ACC112 (cell line): ENCODE data around the gene JMJD8.

Experiments
- H2AFZ ChIP-seq: fragments of 200-600 bp; sonication (generic); one replicate; pipeline ENCODE4 v1.6.0; 2017; ENCODE audit warnings: antibody characterized with exemption, low read length; ENCODE audit not compliant: unreplicated experiment
- H3K27ac ChIP-seq: fragments of 200-600 bp; sonication (generic); 2 replicates; pipeline ENCODE4 v1.5.1; 2014; ENCODE audit warnings: low read depth, mild to moderate bottlenecking, antibody characterized with exemption, low read length, moderate library complexity
- H3K27me3 ChIP-seq: fragments of 200-600 bp; sonication (generic); 2 replicates; pipeline ENCODE4 v1.6.1; 2014; ENCODE audit warnings: mild to moderate bottlenecking, antibody characterized with exemption, low read length, moderate library complexity, mixed read lengths; ENCODE audit not compliant: insufficient read depth
- H3K36me3 ChIP-seq: fragments of 200-600 bp; sonication (generic); 2 replicates; pipeline ENCODE4 v1.6.1; 2016; ENCODE audit warnings: mild to moderate bottlenecking, antibody characterized with exemption, low read length, moderate library complexity, mixed read lengths; ENCODE audit not compliant: insufficient read depth
- H3K4me1 ChIP-seq: fragments of 200-600 bp; sonication (generic); one replicate; pipeline ENCODE4 v1.6.1; 2016; ENCODE audit warnings: low read length, mixed read lengths; ENCODE audit not compliant: insufficient read depth, unreplicated experiment, control insufficient read depth
- H3K4me3 ChIP-seq: fragments of 200-600 bp; sonication (generic); 2 replicates; pipeline ENCODE4 v1.5.1; 2014; ENCODE audit warnings: mild to moderate bottlenecking, low read depth, low read length
- H3K79me2 ChIP-seq: fragments of 200-600 bp; sonication (generic); one replicate; pipeline ENCODE4 v1.6.0; 2016; ENCODE audit warnings: low read length; ENCODE audit not compliant: control insufficient read depth, unreplicated experiment, insufficient read depth

JMJD8 gene

DNA sequence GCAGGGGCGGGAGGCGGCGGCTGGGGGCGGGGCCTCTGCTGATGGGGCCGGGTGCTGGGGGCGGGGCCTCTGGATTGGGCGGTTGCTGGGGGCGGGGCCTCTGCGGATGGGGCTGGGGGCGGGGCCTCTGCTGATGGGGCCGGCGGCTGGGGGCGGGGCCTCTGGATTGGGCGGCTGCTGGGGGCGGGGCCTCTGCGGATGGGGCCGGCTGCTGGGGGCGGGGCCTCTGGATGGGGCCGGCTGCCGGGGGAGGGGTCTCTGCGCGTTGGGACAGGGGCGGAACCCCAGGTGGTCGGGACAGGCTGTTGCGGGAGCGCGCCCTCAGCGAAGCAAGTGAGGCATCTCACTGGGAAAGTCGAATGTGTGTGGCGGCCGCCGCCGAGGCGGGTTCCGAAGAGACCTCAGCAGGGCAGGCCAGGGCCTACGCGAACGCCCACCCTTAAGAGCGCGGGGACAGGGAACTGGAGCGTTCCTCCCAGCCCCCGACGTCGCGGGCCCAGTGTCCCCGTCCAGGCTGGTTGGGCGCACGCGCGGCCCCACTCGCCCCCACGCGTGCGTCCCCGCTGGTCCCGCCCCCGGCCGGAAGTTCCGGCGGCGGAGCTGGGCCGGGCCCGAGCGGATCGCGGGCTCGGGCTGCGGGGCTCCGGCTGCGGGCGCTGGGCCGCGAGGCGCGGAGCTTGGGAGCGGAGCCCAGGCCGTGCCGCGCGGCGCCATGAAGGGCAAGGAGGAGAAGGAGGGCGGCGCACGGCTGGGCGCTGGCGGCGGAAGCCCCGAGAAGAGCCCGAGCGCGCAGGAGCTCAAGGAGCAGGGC is 4.1 kb downstream of the JMJD8 start, which contains the start of gene STUB1:
Gene STUB1 (plus strand): TSS at position 597 of the 811 bp plus-strand sequence. CDS start 116 bp downstream, at position 713.
- Histone ChIP-seq H3K4me3 (peak within 1 kb of the TSS; percentile 92), H2AFZ (peak within 1 kb of the TSS; percentile 87), H3K36me3 (peaks cover 17% of the 10 kb centered on the region; the same call in 1 of the 2 replicates), H3K27me3 (no peaks in the 10 kb centered on the region), H3K79me2 (peaks cover 38% of the 10 kb centered on the region), H3K27ac (peak within 1 kb of the TSS; percentile 76), H3K4me1 (peaks cover 24% of the 10 kb centered on the region)

DNA sequence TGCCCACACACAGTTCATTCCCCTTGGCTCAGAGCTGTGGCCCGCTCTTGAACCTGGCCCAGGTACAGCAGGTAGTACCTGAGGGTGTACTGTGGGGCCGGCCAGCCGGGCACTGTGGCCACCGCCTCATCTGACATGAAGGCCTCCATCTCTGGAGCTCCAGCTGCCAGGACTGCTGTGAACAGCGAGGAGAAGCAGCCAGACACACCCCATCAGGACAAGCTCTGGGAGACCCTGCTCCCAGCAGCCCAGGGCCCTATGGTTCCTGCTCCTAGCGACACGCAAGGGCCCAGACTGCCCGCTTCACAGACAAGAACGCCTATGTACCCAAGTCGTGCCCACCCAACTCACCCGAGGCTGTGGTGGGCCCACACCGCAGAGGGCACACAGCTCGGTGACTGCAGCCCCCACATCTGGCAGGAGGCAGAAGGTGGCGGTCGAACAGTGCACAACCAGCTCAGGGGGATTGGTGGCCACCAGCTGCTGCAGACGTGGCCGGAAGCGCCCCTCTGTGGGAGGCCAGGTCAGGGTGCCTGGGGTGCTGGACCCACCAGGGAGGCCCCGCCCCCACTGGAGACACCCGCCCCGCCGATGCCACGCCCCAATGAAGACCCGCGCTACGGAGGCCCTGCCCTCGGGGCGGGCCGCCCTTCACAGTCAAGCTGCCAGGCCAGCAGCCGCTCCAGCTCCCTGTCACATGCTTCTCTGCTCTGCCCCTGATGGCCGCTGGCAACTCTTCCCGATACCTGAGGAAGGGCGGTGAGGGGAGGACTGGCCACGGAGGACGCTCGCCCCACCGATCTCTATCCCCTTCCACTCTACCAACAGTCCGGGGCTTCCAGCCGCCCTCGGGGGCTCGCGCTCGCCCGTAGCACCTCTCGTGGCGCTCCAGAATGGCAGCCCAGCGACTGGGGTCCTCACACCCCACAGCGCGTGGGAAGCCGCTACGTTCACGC is 5.0 kb downstream of the JMJD8 start:
- H3K79me2 ChIP-seq = peaks cover 38% of the 10 kb centered on the region
- peak overlapping the region; percentile 83 for H3K4me3 ChIP-seq
- H3K36me3 ChIP-seq = peaks cover 16% of the 10 kb centered on the region; the same call in 1 of the 2 replicates
- H3K27me3 ChIP-seq = no peaks in the 10 kb centered on the region
- H2AFZ ChIP-seq = peak overlapping the region; percentile 87
- H3K27ac ChIP-seq = peak overlapping the region; percentile 31; the same call in 1 of the 2 replicates
- H3K4me1 ChIP-seq = peaks cover 24% of the 10 kb centered on the region

DNA sequence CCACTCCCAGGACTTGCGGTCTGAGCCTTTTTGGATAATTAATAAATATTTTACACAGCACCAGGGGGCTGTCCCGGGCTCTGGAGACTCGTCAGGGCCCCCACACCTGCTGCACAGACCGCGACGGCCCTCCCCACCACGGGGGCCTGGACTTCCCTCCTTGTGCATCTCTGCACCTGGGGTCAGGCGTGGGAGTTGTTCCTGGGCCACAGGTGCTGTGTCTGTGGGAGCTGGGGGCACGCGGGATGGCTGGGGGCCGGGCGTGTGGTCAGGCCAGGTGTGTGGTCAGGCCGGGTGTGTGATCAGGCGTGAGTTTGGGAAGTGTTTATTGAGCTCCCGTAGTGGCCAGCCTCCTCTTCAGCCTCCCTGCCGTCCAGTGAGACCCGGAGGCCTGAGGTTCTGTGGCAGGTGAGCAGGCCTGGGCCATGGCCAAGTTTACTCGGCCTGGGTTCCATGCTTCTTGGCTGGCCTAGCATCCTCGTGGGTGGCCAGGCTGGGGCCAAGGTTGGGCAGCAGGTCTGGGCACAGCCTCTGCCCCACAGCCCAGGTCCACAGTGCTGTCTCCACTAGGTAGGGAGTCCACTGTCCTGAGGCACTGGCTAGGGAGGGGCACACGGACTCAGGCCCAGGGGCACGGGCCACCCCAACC is 5.8 kb downstream of the JMJD8 start:
- no peak overlapping the region for H2AFZ ChIP-seq
- H3K4me1 ChIP-seq = peaks cover 20% of the 10 kb centered on the region
- H3K27ac ChIP-seq = no peak overlapping the region
- H3K27me3 ChIP-seq = no peaks in the 10 kb centered on the region
- H3K4me3 ChIP-seq = no peak overlapping the region
- H3K79me2 ChIP-seq = peaks cover 30% of the 10 kb centered on the region
- peaks cover 16% of the 10 kb centered on the region; the same call in 1 of the 2 replicates for H3K36me3 ChIP-seq

- Histone ChIP-seq H3K79me2 (peaks cover 22% of the 10 kb centered on the region), H2AFZ (no peak overlapping the region), H3K27me3 (no peaks in the 10 kb centered on the region), H3K4me3 (no peak overlapping the region), H3K4me1 (peaks cover 14% of the 10 kb centered on the region), H3K27ac (no peak overlapping the region), H3K36me3 (peaks cover 9% of the 10 kb centered on the region; the same call in 1 of the 2 replicates)
These were observed 6.6 kb downstream of the JMJD8 start for GRCh38 chr16:677316-678190.

DNA sequence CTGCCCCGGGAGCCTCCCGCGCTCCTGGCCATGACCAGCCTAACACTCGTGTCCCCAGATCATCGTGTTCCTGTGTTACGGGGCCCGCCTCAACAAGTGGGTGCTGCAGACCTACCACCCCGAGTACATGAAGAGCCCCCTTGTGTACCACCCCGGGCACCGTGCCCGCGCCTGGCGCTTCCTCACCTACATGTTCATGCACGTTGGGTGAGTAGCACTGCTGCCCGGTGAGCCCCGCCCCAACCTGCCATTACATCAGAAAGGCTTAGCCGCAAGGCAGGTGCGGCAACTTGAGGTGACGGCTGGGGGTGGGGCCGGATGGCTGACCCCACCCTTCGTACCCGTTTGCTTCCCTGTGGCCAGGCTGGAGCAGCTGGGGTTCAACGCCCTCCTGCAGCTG is 7.2 kb downstream of the JMJD8 start:
- H3K36me3 ChIP-seq = peaks cover 10% of the 10 kb centered on the region; the same call in 1 of the 2 replicates
- no peak overlapping the region for H3K27ac ChIP-seq
- H3K4me3 ChIP-seq = no peak overlapping the region
- H3K27me3 ChIP-seq = no peaks in the 10 kb centered on the region
- H3K79me2 ChIP-seq = peaks cover 16% of the 10 kb centered on the region
- no peak overlapping the region for H2AFZ ChIP-seq
- H3K4me1 ChIP-seq = peaks cover 8% of the 10 kb centered on the region

- peaks cover 5% of the 10 kb centered on the region for H3K4me1 ChIP-seq
- peaks cover 12% of the 10 kb centered on the region for H3K79me2 ChIP-seq
- H2AFZ ChIP-seq = no peak overlapping the region
- H3K36me3 ChIP-seq = peaks cover 7% of the 10 kb centered on the region; the same call in 1 of the 2 replicates
- H3K27me3 ChIP-seq = no peaks in the 10 kb centered on the region
- H3K27ac ChIP-seq = no peak overlapping the region
- H3K4me3 ChIP-seq = no peak overlapping the region
These were observed 7.6 kb downstream of the JMJD8 start for GRCh38 chr16:676565-676902.

DNA sequence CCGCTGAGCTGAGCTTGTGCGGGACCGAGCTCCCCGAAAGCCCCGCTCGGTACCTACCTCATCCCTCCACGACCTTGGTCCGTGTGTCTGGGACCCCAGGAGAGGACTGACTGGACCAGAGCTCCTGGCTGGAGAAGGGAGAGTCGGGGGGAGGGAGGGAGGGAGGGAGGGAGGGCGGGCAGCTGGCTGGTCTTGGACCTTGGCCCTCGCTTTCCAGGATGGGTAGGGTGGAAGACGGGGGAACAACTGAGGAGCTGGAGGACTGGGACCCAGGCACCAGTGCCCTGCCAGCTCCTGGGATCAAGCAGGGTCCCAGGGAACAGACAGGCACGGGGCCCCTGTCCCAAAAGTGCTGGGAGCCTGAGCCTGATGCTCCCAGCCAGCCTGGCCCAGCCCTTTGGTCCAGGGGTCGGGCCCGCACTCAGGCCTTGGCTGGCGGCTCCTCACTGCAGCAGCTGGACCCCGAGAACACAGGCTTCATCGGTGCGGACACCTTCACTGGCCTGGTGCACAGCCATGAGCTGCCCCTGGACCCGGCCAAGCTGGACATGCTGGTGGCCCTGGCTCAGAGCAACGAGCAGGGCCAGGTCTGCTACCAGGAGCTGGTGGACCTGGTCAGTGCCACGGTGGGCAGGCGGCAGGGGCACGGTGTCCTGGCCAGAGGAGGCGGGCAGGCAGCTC is 8.1 kb downstream of the JMJD8 start:
- Histone ChIP-seq H3K27me3 (no peaks in the 10 kb centered on the region), H3K36me3 (peaks cover 11% of the 10 kb centered on the region; the same call in 1 of the 2 replicates), H3K79me2 (peaks cover 7% of the 10 kb centered on the region), H2AFZ (no peak overlapping the region), H3K4me3 (no peak overlapping the region), H3K4me1 (no peaks in the 10 kb centered on the region), H3K27ac (no peak overlapping the region)

- no peaks in the 10 kb centered on the region for H3K4me1 ChIP-seq
- H2AFZ ChIP-seq = no peak within 1 kb of the TSS
- H3K27me3 ChIP-seq = no peaks in the 10 kb centered on the region
- H3K27ac ChIP-seq = no peak within 1 kb of the TSS
- no peaks in the 10 kb centered on the region for H3K79me2 ChIP-seq
- H3K36me3 ChIP-seq = peaks cover 15% of the 10 kb centered on the region; the same call in 1 of the 2 replicates
- H3K4me3 ChIP-seq = peak within 1 kb of the TSS; percentile 54; the same call in 1 of the 2 replicates
These were observed 8.9 kb downstream of the JMJD8 start, which contains the start of gene RHBDL1 for GRCh38 chr16:674968-675883. RHBDL1 (plus strand) TSS chr16:675671; CDS start chr16:675791, 120 bp downstream.
